ENCODE data around the gene DUXB.

GRCh38 chr16:75647112-75647491 is 54.2 kb downstream of the DUXB start:
- no peak for TF ChIP-seq CTCF (IDR thresholded peaks at IDR 0.05; ENCODE audit: extremely low read depth in 1 of 2, insufficient read depth in 1 of 2, low read depth in 1 of 2, low read length in 2 of 2)
- TF ChIP-seq POLR2AphosphoS5 (IDR thresholded peaks at IDR 0.05; ENCODE audit: insufficient read depth, low read depth, low read length), result no peak
- TF ChIP-seq POLR2A (IDR thresholded peaks at IDR 0.05; ENCODE audit: low read depth, low read length), result no peak
- no peak for TF ChIP-seq JUN (IDR thresholded peaks at IDR 0.05; ENCODE audit: borderline replicate concordance, insufficient read depth, insufficient read length, low read depth)
- no peak for TF ChIP-seq EZH2 (IDR thresholded peaks at IDR 0.05; ENCODE audit: borderline replicate concordance, low read depth, low read length, severe bottlenecking)
